Esophagus squamous epithelium (tissue), 5 donors: Measurements from ENCODE around the gene DLK2. TPM values are rescaled to one million over a fixed set of nuclear protein-coding genes. Genes with fewer than 3 reads are reported as not detected.
"Not testable (repeated sequence)": the region's sequence is repeated elsewhere in the genome, so short reads cannot be mapped to it uniquely, and the experiment has no call there.

Experiments
- DNase-seq: peaks from one replicate; lab custom pipeline; 2025; lab: John Stamatoyannopoulos, UW
- H3K27ac ChIP-seq, 4 donors: fragments of 200-600 bp; sonication (generic); one replicate each; pipeline ENCODE4 v1.5.1; 2016 to 2019; ENCODE audit warnings: mild to moderate bottlenecking in 1 of 4
- H3K27me3 ChIP-seq, 4 donors: fragments of 200-600 bp; sonication (generic); 1 replicate in 3 of 4; 2 replicates in 1 of 4; pipeline versions ENCODE4 v1.5.1 to v1.6.0; 2017 to 2021; ENCODE audit warnings: antibody characterized with exemption in 1 of 4
- H3K36me3 ChIP-seq, 3 donors: fragments of 200-600 bp; sonication (generic); one replicate each; pipeline ENCODE4 v1.5.1; 2016 to 2019
- H3K4me1 ChIP-seq, 3 donors: fragments of 200-600 bp; sonication (generic); one replicate each; pipeline ENCODE4 v1.5.1; 2017 to 2019
- H3K4me3 ChIP-seq, 4 donors: fragments of 200-600 bp; sonication (generic); 1 replicate in 3 of 4; 2 replicates in 1 of 4; pipeline ENCODE4 v1.5.1; 2016 to 2019; ENCODE audit warnings: mild to moderate bottlenecking in 2 of 4, moderate library complexity in 1 of 4
- H3K9me3 ChIP-seq, 3 donors: fragments of 200-600 bp; sonication (generic); one replicate each; pipeline ENCODE4 v1.5.1; 2016 to 2019
- POLR2A ChIP-seq, 4 donors: fragments of 450-650 bp; IDR thresholded peaks; one replicate each; pipeline ENCODE4 v1.6.1; 2017; ENCODE audit warnings: antibody characterized with exemption in 4 of 4, mild to moderate bottlenecking in 4 of 4, moderate library complexity in 3 of 4
- WGBS, 2 donors: methylation state at CpG; one replicate each; pipeline ENCODE4 v1.1.5; 2018; 5-methylcytosine and 5-hydroxymethylcytosine counted together
- intact Hi-C: fragments of 100-400 bp; cut with DNase I; formaldehyde crosslinking; loops from one replicate; pipeline ENCODE4 v1.15.0; 2022
- total RNA-seq, 4 donors: library from RNA; depleted of rRNA; stranded (reverse); fragments of >200 nt; gene quantifications; one replicate each; pipeline ENCODE4 v1.1.0, GENCODE V29; 2016
- TF ChIP-seq, protein P1 (sequence below), 6 experiments: fragments of 450-650 bp in 4 of 6; fragments of 200-600 bp in 2 of 6; sonication (generic) in 2 of 6; IDR thresholded peaks; one replicate each; pipeline ENCODE4 v1.5.1; 2016 to 2019; ENCODE audit warnings: antibody characterized with exemption in 6 of 6, mild to moderate bottlenecking in 4 of 6, moderate library complexity in 4 of 6
- donor health status: DM: yes; HTN: yes; CAD: no.

The DLK2 gene
- total RNA-seq, 4 donors from 2014 or later = 8.3 to 24.8 (median 12.6) TPM

DNA sequence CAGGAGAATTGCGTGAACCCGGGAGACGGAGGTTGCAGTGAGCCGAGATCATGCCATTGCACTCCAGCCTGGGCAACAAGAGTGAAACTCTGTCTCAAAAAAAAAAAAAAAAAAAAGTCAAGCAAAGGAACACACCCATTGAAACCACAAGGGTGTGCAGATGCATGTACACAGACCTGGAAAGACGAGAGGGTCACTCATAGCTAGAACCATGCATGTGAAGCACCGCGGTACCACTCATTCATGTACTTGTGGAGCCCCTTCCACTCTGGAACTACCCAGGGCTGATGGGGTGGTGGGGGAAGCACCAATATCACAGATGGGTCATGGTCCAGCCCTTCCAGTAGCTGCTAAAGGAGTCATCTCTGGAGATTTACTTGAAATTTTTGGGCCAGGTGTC lies 14.6 kb upstream of the DLK2 start:
- no peak for DNase-seq
- H3K4me3 ChIP-seq = no peak overlapping the region
- no peak overlapping the region for H3K27ac ChIP-seq
- peaks cover 0 to 11% (median 4%) of the 10 kb centered on the region in 3 donors for H3K4me1 ChIP-seq
- H3K9me3 ChIP-seq = no peaks in the 10 kb centered on the region
- WGBS, 2 donors = 76% methylated on average over 7 of the region's 7 CpGs
- intact Hi-C loops = no loop called here
- no peaks in the 10 kb centered on the region for H3K36me3 ChIP-seq
- TF ChIP-seq, protein P1, sequence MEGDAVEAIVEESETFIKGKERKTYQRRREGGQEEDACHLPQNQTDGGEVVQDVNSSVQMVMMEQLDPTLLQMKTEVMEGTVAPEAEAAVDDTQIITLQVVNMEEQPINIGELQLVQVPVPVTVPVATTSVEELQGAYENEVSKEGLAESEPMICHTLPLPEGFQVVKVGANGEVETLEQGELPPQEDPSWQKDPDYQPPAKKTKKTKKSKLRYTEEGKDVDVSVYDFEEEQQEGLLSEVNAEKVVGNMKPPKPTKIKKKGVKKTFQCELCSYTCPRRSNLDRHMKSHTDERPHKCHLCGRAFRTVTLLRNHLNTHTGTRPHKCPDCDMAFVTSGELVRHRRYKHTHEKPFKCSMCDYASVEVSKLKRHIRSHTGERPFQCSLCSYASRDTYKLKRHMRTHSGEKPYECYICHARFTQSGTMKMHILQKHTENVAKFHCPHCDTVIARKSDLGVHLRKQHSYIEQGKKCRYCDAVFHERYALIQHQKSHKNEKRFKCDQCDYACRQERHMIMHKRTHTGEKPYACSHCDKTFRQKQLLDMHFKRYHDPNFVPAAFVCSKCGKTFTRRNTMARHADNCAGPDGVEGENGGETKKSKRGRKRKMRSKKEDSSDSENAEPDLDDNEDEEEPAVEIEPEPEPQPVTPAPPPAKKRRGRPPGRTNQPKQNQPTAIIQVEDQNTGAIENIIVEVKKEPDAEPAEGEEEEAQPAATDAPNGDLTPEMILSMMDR (IDR thresholded peaks at IDR 0.05) = no peak
- no peak for TF ChIP-seq POLR2A (IDR thresholded peaks at IDR 0.05)
- peaks cover 0 to 69% (median 0%) of the 10 kb centered on the region in 4 donors for H3K27me3 ChIP-seq

DNA sequence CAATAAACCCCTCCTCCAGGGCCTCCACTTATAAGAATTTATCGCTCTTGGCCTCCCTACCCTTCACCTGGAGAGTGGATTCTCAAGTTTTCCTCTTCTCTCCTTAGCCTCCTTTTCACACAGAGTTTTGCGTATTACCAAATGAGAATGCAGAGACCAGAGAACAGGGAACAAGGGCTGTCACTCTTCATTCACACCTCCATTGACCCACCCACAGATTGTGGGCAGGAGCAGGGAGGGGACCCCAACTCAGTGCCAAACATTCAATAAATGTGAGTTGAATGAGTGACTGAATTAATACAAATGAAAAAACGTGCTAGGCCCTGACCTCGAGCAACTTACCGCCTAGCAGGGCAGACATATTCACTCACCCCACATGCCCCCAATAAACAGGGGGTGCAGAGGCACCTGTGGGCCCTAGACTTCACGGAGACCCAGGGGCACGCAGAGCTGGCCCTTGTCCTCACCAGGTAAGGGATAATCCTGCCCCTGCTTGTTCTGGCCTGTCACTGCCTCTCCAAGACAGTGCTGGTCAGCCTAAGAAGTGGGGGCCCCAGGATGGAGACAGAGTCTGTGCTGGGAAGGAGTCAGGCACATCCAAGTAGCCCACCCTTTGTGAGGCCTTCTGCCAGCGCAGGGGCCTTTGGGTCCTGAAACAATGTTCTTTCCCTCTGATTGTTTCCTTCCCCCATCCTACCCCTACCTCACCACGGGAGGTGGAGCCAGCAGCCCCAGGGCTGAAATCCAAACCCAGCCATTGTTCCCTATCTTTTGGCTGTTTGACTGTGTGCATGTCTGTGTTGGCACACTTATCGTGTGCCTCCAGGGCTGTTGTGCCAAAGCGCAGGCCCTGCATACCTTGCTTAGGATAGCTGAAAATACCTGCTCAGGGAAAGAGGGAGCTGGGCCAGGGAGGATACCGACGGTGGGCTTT lies 13.7 kb upstream of the DLK2 start:
- DNase-seq = no peak
- H3K9me3 ChIP-seq = no peaks in the 10 kb centered on the region
- WGBS, 2 donors = 48 to 52% methylated on average over 8 to 10 of the region's 13 CpGs
- peaks cover 0 to 77% (median 0%) of the 10 kb centered on the region in 4 donors for H3K27me3 ChIP-seq
- TF ChIP-seq POLR2A (IDR thresholded peaks at IDR 0.05) = no peak
- TF ChIP-seq, protein P1 (IDR thresholded peaks at IDR 0.05) = no peak
- intact Hi-C loops = no loop called here
- H3K27ac ChIP-seq = no peak overlapping the region
- H3K4me3 ChIP-seq = no peak overlapping the region
- no peaks in the 10 kb centered on the region for H3K36me3 ChIP-seq
- peaks cover 0 to 11% (median 4%) of the 10 kb centered on the region in 3 donors for H3K4me1 ChIP-seq

DNA sequence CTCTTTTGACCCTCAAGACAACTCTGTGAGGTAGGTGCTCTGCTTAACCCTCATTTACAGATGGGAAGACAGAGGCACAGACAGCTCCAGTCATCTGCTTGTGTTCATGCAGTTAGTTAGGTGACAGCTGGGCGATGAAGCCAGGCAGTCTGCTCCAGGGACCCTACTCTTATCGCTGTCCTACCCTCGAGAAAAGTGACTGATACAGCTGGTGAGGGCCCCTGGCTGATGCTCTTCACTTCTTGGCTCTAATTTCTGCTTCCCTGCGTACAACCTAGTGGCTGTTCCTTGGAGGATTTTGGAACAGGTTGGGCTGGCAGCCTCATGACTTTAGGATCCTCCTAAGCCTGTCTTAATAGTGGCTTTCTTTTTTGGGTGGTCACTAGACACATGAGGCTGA lies 12.9 kb upstream of the DLK2 start:
- DNase-seq = no peak
- H3K36me3 ChIP-seq = no peaks in the 10 kb centered on the region
- TF ChIP-seq POLR2A (IDR thresholded peaks at IDR 0.05) = no peak
- TF ChIP-seq, protein P1 (IDR thresholded peaks at IDR 0.05) = no peak
- 69 to 76% methylated on average over 4 of the region's 4 CpGs for WGBS, 2 donors
- H3K27ac ChIP-seq = no peak overlapping the region
- peaks cover 0 to 85% (median 0%) of the 10 kb centered on the region in 4 donors for H3K27me3 ChIP-seq
- no peaks in the 10 kb centered on the region for H3K9me3 ChIP-seq
- intact Hi-C loops = no loop called here
- H3K4me1 ChIP-seq = peaks cover 0 to 11% (median 4%) of the 10 kb centered on the region in 3 donors
- H3K4me3 ChIP-seq = no peak overlapping the region

DNA sequence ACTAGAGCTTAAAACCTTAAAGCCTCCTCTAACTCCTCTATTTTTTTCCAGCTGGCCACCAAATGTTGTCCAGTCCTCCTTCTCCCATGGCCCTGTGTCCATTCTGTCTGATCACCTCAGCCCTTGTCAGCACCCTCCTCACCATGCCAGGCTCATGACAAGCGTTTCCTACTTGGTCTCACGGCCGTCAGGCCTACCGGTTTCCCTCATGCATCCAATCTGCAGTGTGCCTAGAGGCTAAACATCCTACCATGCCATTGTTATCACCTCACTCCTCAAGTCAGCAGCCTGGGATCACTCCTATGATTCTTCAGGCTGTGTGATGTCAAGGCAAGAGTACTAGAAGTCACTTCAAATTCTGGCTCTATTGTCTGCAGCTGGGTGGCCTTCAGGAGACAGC lies 12.4 kb upstream of the DLK2 start:
- Histone ChIP-seq H3K9me3 (no peaks in the 10 kb centered on the region), H3K4me1 (peaks cover 0 to 11% (median 4%) of the 10 kb centered on the region in 3 donors), H3K4me3 (no peak overlapping the region), H3K36me3 (no peaks in the 10 kb centered on the region), H3K27ac (no peak overlapping the region), H3K27me3 (peaks cover 0 to 89% (median 0%) of the 10 kb centered on the region in 4 donors)
- no peak for DNase-seq
- TF ChIP-seq, protein P1 (IDR thresholded peaks at IDR 0.05) = no peak
- no peak for TF ChIP-seq POLR2A (IDR thresholded peaks at IDR 0.05)
- intact Hi-C loops = no loop called here
- 79 to 84% methylated on average over 4 of the region's 4 CpGs for WGBS, 2 donors

DNA sequence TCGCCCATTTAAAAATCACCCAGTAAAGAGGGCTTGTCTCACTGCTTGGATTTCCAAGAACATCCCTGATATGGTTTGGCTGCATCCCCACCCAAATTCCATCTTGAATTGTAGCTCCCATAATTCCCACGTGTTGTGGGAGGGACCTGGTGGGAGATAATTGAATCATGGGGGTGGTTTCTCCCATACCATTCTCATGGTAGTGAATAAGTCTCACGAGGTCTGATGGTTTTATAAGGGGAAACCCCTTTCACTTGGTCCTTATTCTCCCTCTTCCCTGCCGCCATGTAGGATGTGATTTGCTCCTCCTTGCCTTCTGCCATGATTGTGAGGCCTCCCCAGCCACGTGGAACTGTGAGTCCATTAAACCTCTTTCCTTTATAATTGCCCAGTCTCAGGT lies 11.9 kb upstream of the DLK2 start:
- WGBS, 2 donors = 46 to 47% methylated on average over 5 of the region's 5 CpGs
- H3K4me3 ChIP-seq, H3K27ac ChIP-seq, intact Hi-C loops, H3K36me3 ChIP-seq, DNase-seq, H3K9me3 ChIP-seq: not testable (repeated sequence)
- H3K4me1 ChIP-seq = peaks cover 0 to 11% (median 4%) of the 10 kb centered on the region in 3 donors
- peaks cover 0 to 91% (median 0%) of the 10 kb centered on the region in 4 donors for H3K27me3 ChIP-seq
